HG02798 (cell line): Measurements from ENCODE around the gene NRM.

Experiments used
- ATAC-seq: cut with Tn5 transposase; IDR thresholded peaks from one replicate; pipeline ENCODE4 v1.9.1; 2021; ENCODE audit warnings: mild to moderate bottlenecking; ENCODE audit not compliant: unreplicated experiment, poor library complexity

NRM gene

GRCh38 chr6:30691208-30691847 lies 544 bp upstream of the NRM start:
- no peak for ATAC-seq

GRCh38 chr6:30689985-30690384 lies 799 bp downstream of the NRM start:
- no peak for ATAC-seq

- ATAC-seq: no peak
Observed at GRCh38 chr6:30689022-30689865, 1.5 kb downstream of the NRM start.

GRCh38 chr6:30688569-30688968 lies 2.2 kb downstream of the NRM start:
- no peak for ATAC-seq

- ATAC-seq: no peak
Observed at GRCh38 chr6:30687659-30688431, 2.9 kb downstream of the NRM start.

GRCh38 chr6:30686908-30687658 lies 3.7 kb downstream of the NRM start:
- ATAC-seq: peak; percentile 54

GRCh38 chr6:30686009-30686907 lies 4.5 kb downstream of the NRM start, which contains the start of gene PPP1R18:
Gene PPP1R18 (minus strand): TSS chr6:30686645. CDS start chr6:30686018, 627 bp downstream.
- ATAC-seq: peak; percentile 26

GRCh38 chr6:30685157-30686008 lies 5.4 kb downstream of the NRM start:
- no peak for ATAC-seq

- ATAC-seq: no peak
Observed at GRCh38 chr6:30684386-30685156, 6.2 kb downstream of the NRM start.

GRCh38 chr6:30683980-30684338 lies 6.8 kb downstream of the NRM start:
- no peak for ATAC-seq

- ATAC-seq: no peak
Observed at GRCh38 chr6:30683183-30683979, 7.4 kb downstream of the NRM start.

- ATAC-seq: peak; percentile 41
Observed at GRCh38 chr6:30682143-30683117, 8.4 kb downstream of the NRM start.

GRCh38 chr6:30681766-30682142 lies 9.0 kb downstream of the NRM start:
- no peak for ATAC-seq

- no peak for ATAC-seq
Observed at GRCh38 chr6:30679765-30680535, 10.8 kb downstream of the NRM start.
